ENCODE data around the gene ST8SIA1.

DNA sequence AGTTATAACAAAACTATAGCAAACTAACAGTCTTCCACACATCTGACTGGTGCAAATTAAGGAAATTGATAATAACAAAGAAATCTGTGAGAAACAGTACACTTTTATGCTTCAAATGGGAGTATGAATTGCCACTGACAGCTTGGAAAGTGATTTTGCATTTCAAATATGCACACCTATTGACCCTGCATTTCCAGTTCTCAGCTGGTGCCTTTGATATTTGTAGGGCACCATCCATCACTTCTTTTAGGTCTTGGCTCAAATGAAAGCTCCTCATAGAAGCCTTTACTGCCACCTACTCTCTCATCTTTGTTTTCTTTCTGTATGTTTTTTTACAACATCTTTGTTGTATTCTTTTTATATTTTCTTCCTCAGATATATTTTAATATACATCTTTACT, 125.1 kb downstream of the ST8SIA1 start:
- no peak for TF ChIP-seq CTCF (IDR thresholded peaks at IDR 0.05; ENCODE audit: insufficient read depth, low read length, poor library complexity, severe bottlenecking)
- no peak for TF ChIP-seq EZH2phosphoT487 (conservative IDR thresholded peaks at IDR 0.05; ENCODE audit: low read length)

All from SU-DHL-6 (cell line).